Upper lobe of left lung (tissue), 4 donors: ENCODE measurements around the gene PRR22.

Experiments used
- EP300 ChIP-seq, 4 donors: sonication (generic); formaldehyde crosslinking; IDR thresholded peaks; one replicate each; pipeline ENCODE4 v1.5.1; 2017; ENCODE audit warnings: antibody characterized with exemption in 4 of 4, control low read depth in 2 of 4
- POLR2A ChIP-seq, 4 donors: fragments of 450-650 bp; IDR thresholded peaks; one replicate each; pipeline ENCODE4 v1.5.1; 2016 to 2017; ENCODE audit warnings: antibody characterized with exemption in 4 of 4, mild to moderate bottlenecking in 2 of 4
- POLR2AphosphoS5 ChIP-seq, 2 donors: sonication (generic); formaldehyde crosslinking; IDR thresholded peaks; one replicate each; pipeline ENCODE4 v1.5.1; 2017; ENCODE audit warnings: antibody characterized with exemption in 2 of 2
- TF ChIP-seq, protein P1 (sequence below), 6 experiments: fragments of 450-650 bp in 4 of 6; fragments of 200-600 bp in 2 of 6; sonication (generic) in 2 of 6; IDR thresholded peaks; one replicate each; pipeline ENCODE4 v1.5.1; 2016 to 2019; ENCODE audit warnings: antibody characterized with exemption in 6 of 6

DNA sequence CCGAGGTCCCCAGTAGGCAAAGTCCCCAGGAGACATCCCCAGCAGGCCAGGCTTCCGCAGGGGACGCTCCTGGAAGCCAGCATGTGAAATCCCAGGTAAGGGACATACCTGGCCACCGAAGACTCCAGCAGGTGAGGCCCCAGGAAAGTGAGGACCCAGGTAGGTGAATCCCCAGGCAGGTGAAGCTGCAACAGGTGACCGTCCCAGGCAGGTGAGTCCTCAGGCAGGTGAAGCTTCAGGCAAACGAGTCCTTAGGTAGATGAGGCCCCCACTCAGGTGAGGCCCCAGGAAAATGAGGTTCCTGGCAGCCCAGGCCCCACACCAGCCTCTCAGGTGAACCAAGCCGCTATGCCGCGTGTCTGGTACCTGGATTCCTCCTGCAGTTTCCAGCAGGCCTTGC, 46.6 kb upstream of the PRR22 start:
- TF ChIP-seq POLR2AphosphoS5 (IDR thresholded peaks at IDR 0.05) (no peak), POLR2A (IDR thresholded peaks at IDR 0.05) (no peak), EP300 (IDR thresholded peaks at IDR 0.05) (no peak)
- TF ChIP-seq, protein P1, sequence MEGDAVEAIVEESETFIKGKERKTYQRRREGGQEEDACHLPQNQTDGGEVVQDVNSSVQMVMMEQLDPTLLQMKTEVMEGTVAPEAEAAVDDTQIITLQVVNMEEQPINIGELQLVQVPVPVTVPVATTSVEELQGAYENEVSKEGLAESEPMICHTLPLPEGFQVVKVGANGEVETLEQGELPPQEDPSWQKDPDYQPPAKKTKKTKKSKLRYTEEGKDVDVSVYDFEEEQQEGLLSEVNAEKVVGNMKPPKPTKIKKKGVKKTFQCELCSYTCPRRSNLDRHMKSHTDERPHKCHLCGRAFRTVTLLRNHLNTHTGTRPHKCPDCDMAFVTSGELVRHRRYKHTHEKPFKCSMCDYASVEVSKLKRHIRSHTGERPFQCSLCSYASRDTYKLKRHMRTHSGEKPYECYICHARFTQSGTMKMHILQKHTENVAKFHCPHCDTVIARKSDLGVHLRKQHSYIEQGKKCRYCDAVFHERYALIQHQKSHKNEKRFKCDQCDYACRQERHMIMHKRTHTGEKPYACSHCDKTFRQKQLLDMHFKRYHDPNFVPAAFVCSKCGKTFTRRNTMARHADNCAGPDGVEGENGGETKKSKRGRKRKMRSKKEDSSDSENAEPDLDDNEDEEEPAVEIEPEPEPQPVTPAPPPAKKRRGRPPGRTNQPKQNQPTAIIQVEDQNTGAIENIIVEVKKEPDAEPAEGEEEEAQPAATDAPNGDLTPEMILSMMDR (IDR thresholded peaks at IDR 0.05), result no peak
